T-helper 1 cell treated with Interleukin-12 subunit alpha and Interleukin-12 subunit beta and Interleukin-4 antibody, amounts not matched to agents 30 ng/mL and 1 ng/mL, for 36 hours (primary cell): ENCODE data around the gene LCMT2. TPM values are rescaled to one million over a fixed set of nuclear protein-coding genes. Genes with fewer than 3 reads are reported as not detected.
"Not testable (repeated sequence)": the region's sequence is repeated elsewhere in the genome, so short reads cannot be mapped to it uniquely, and the experiment has no call there.

ENCODE experiments used
- intact Hi-C: fragments of 100-400 bp; cut with micrococcal nuclease; formaldehyde crosslinking; loops from one replicate; pipeline ENCODE4 v1.15.1; 2024
- total RNA-seq: library from RNA; stranded (reverse); gene quantifications from 2 replicates; pipeline ENCODE4 v1.2.3, GENCODE V29; 2022

The LCMT2 gene
- total RNA-seq, 1 donor from 2014 or later = 10.5 TPM

- intact Hi-C loops = no loop called here
Measured at GRCh38 chr15:43316016-43316970, 14.1 kb downstream of the LCMT2 start.

DNA sequence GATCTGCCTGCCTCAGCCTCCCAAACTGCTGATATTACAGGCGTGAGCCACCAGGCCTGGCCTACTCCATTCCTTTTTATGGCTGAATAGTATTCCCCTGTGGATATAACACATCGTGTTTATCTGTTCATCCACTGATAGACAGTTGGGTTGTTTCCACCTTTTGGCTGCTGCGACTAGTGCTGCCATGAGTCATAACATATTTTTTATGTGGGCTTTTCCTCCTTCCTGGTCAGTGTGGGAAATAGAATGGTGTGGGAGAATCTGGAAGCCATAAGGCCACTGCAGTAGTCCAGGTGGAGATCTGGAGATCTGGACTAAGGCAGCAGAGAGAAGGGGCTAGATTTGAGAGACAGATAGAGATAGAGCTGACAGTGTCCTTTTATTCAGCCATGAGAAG, 16.2 kb downstream of the LCMT2 start:
- intact Hi-C loops = no loop called here

DNA sequence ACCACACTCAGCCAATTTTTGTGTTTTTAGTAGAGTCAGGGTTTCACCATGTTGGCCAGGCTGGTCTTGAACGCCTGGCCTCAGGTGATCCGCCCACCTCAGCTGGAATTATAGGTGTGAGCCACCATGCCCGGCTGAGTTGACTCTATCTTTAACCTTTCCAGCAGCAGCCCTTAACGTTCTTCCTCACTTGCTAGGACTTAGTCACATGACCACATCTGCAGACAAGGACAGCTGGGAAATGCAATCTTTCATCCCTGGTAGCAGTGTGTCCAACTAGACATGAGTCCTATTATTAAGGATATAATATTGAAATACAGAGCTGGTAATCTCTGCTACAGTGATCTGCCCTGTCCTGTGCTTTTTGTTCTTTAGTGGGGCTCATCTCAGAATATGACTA, 18.0 kb downstream of the LCMT2 start:
- intact Hi-C loops = no loop called here

GRCh38 chr15:43302205-43302817, 28.1 kb downstream of the LCMT2 start, which contains the start of gene TGM7:
Gene TGM7 (minus strand): TSS chr15:43302255.
- intact Hi-C loops = no loop called here

DNA sequence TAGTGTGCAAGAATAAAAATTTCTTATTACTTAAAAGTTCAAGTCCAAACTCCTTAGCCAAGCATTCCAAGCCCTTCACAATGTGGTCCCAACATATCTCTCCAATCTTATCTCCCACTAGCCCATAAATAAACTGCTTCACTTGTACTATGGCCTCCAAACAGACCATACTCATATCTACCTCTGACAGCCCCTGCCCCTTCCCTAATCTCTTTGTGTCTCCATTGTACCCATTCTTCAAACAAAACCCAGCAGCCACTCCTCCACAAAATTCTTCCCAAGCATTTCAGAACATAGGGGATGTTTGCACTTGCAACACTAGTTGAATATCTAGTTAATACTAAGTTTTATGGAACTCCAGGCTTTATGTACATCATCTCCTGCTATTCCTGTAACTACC, 30.5 kb downstream of the LCMT2 start:
- intact Hi-C loops = no loop called here

DNA sequence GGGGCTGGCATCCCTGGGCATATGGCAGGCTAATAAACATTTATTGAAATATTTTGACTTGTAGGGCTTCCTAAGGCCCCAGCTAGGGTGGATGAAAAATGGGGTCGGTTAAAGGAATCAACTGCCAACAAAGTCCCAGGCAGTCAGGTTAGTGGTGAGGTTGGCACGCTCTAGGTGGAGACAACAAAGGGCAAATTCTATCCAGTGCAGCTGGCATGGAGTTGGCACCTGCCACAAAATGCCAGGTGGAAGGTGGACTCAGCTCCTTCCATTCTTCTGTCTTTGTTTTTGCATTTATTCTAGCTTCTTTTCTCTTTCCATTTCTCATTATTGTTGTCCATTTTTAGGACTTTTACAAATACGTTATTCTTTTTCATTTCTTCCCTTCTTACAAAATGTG, 31.0 kb downstream of the LCMT2 start:
- intact Hi-C loops = no loop called here

DNA sequence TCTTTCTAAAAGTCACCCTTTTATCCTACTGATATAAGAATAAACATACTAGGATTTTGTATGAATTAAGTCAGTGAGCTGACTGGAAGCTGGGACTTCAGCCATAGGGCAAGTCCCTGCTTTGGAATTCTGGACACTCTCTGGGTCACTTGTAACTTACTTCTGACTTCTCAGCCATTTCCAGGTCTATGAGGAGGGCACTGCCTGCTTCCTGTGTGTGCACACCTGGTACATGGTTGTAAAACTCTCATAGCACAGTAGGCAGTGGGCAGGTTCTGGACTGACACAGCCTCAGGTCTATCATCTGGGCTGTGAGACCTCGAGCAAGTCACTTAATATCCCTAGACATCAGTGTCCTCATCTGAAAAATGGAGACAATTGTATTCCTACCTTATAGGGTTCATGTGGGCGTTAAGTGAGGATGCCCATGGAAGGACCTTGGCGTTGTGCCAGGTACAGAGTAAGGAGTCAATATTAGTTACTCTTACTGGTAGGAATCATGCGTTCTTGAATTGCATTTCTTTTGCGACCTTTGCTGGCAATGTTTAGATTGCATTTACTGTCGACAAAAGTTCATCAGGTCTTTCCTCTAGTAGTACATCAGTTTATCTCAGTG, 36.2 kb downstream of the LCMT2 start:
- intact Hi-C loops = no loop called here

DNA sequence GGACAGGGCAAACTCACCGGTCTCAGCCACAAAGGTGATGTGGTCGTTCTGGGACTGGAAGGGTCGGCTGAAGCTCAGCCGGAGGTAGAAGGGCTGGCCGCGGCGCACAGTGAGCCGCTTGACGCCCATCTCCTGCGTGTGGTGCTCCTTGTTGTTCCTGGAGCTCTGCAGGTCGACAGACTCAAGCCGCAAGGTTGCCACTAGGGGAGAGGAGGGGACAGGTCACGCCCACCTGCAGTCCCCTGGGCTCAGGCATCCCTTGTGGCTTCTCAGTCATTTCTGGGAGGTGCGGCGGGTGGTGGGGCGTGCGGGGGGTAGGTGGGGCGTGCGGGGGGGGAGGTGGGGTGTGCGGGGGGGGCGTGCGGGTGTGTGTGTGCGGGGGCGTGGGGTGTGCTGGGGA, 36.9 kb downstream of the LCMT2 start:
- intact Hi-C loops = no loop called here

GRCh38 chr15:43292375-43293078, 37.8 kb downstream of the LCMT2 start:
- intact Hi-C loops = no loop called here

- intact Hi-C loops = not testable (repeated sequence)
Measured at GRCh38 chr15:43289656-43290055, 40.7 kb downstream of the LCMT2 start.

GRCh38 chr15:43287254-43287653, 43.1 kb downstream of the LCMT2 start:
- intact Hi-C loops = no loop called here

DNA sequence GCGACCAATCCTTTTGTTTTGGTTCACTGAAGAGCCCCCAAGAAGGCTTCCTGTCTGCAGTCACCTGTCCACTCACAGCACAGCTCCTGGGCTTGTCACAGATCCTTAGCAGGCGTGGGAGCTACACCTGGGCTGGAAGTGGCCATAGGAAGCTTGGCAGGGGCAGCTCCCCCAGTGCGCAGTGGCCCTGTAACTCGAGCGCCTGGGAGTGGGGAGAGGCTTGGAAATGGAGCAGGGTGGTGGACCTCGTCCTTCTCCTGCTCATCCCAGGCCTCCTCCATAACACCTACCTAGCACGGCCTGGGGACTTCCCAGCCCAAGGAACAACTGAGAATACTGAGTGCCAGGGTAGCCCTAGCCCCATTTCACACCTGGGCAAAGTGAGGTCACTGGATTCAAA, 44.3 kb downstream of the LCMT2 start:
- intact Hi-C loops = no loop called here

DNA sequence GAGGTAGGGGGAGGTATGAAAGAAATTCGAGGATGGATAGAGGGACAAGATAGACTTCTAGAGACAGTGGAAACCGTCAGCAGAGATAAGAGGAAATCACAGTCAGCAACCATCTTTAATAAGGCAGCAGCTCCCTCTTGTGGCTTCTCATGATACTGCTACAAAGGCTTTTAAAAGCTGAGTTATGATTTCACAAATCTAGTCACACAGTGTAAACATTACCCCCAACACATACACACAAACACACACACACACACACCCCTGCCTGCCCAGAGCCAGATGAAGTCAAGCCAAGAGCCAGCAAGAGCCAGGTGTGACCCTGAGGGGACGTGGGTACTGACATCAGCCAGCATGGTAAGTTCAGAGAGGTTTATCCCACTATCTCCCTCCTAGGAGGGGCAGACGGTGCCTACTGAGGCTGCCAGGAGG, 44.8 kb downstream of the LCMT2 start:
- intact Hi-C loops = loop anchor here (1.0 to 2.0 kb wide), 4 partner anchors 45 to 581 kb away; partner anchors contain the start of gene LCMT2

GRCh38 chr15:43283526-43283925, 46.8 kb downstream of the LCMT2 start:
- intact Hi-C loops = no loop called here

DNA sequence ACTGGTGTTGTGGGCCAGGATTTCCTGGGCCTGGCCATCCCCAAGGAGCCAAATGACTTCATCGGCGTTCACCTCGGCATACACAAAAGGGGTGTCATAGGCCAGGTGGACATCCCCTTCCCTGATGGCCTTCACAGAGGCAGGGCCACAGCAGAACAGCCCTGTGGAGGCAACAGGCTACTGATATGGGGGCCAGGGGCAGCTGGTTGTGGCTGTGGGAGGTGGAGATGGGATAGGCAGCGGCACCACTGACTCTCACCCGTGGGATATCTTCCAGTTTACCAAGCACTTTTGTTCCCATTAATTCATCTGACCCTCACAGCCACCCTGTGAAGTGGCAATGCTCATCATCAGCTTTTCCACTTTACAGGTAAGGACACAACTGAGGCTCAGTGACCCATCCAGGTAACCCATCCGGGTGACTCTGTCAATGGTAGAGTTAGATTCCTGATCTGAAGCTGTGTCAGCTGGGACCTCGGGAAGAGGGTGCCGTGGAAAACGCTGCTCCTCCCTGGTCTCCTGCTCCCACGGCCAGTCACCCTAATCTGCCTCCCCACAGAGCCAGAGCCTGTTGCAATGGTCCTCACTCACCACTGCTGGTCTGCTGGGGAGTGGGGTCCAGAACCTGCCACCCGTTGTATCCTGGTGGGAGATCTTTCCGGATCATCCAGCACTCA, 48.3 kb downstream of the LCMT2 start:
- intact Hi-C loops = no loop called here

GRCh38 chr15:43280996-43281395, 49.4 kb downstream of the LCMT2 start:
- intact Hi-C loops = no loop called here

- intact Hi-C loops = no loop called here
Measured at GRCh38 chr15:43279496-43279895, 50.9 kb downstream of the LCMT2 start.

GRCh38 chr15:43278869-43279268, 51.5 kb downstream of the LCMT2 start:
- intact Hi-C loops = no loop called here

DNA sequence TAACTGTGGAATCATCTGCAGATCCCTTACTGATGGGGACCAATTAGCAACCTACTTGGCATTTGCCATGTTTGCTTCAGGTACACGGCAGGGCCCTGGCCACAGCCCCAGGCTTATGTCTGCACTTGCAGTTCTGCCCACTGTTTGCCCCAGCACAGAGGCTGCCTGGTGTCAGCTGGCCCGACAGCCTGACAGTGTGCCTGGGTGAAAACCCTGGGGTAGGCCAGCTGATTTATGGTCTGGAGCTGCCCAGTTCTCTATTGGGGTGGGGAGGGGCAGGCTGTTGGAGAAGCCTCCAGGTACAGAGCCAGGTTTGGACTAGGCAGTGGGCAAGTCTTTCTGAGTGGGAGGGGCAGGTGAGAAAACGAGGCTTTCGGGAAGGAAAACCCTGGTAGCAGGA, 52.5 kb downstream of the LCMT2 start:
- intact Hi-C loops = no loop called here

GRCh38 chr15:43277231-43277823, 53.0 kb downstream of the LCMT2 start:
- intact Hi-C loops = no loop called here
